Suprapubic skin (tissue), 4 donors: ENCODE data around the gene SLK. TPM values are rescaled to one million over a fixed set of nuclear protein-coding genes. Genes with fewer than 3 reads are reported as not detected.

Source experiments
- DNase-seq, 2 donors: peaks; one replicate each; pipeline ENCODE4 v3.0.0-alpha.2; 2019; ENCODE audit warnings: low spot score in 2 of 2
- H3K27ac ChIP-seq: fragments of 200-600 bp; sonication (generic); one replicate; pipeline ENCODE4 v1.5.1; 2019
- H3K27me3 ChIP-seq: fragments of 200-600 bp; sonication (generic); one replicate; pipeline ENCODE4 v1.5.1; 2019
- H3K36me3 ChIP-seq: fragments of 200-600 bp; sonication (generic); one replicate; pipeline ENCODE4 v1.5.1; 2019
- H3K4me1 ChIP-seq: fragments of 200-600 bp; sonication (generic); one replicate; pipeline ENCODE4 v1.5.1; 2019
- H3K4me3 ChIP-seq: fragments of 200-600 bp; sonication (generic); one replicate; pipeline ENCODE4 v1.5.1; 2019; ENCODE audit warnings: mild to moderate bottlenecking
- H3K9me3 ChIP-seq: fragments of 200-600 bp; sonication (generic); one replicate; pipeline ENCODE4 v1.5.1; 2019
- EP300 ChIP-seq: sonication (generic); formaldehyde crosslinking; IDR thresholded peaks from one replicate; pipeline ENCODE4 v1.6.1; 2017; ENCODE audit warnings: antibody characterized with exemption
- POLR2A ChIP-seq, 2 donors: fragments of 450-650 bp; IDR thresholded peaks; one replicate each; pipeline ENCODE4 v1.6.1; 2017; ENCODE audit warnings: antibody characterized with exemption in 2 of 2, mild to moderate bottlenecking in 2 of 2, moderate library complexity in 2 of 2
- POLR2AphosphoS5 ChIP-seq, 3 donors: sonication (generic); formaldehyde crosslinking; IDR thresholded peaks; one replicate each; pipeline ENCODE4 v1.6.1; 2017; ENCODE audit warnings: antibody characterized with exemption in 3 of 3
- WGBS: methylation state at CpG from one replicate; pipeline ENCODE4 v1.1.5; 2018; 5-methylcytosine and 5-hydroxymethylcytosine counted together
- total RNA-seq, 4 donors: library from RNA; depleted of rRNA; stranded (reverse); fragments of >200 nt; gene quantifications; one replicate each; pipeline ENCODE4 v1.1.0, GENCODE V29; 2016
- TF ChIP-seq, protein P1 (sequence below), 2 donors: fragments of 200-600 bp in 1 of 2; fragments of 450-650 bp in 1 of 2; sonication (generic) in 1 of 2; IDR thresholded peaks; one replicate each; pipeline ENCODE4 v1.5.1; 2016 to 2019; ENCODE audit warnings: antibody characterized with exemption in 2 of 2, mild to moderate bottlenecking in 1 of 2, moderate library complexity in 1 of 2

The SLK gene
- total RNA-seq, 4 donors from 2014 or later, result 38.1 to 81.4 (median 56.3) TPM

DNA sequence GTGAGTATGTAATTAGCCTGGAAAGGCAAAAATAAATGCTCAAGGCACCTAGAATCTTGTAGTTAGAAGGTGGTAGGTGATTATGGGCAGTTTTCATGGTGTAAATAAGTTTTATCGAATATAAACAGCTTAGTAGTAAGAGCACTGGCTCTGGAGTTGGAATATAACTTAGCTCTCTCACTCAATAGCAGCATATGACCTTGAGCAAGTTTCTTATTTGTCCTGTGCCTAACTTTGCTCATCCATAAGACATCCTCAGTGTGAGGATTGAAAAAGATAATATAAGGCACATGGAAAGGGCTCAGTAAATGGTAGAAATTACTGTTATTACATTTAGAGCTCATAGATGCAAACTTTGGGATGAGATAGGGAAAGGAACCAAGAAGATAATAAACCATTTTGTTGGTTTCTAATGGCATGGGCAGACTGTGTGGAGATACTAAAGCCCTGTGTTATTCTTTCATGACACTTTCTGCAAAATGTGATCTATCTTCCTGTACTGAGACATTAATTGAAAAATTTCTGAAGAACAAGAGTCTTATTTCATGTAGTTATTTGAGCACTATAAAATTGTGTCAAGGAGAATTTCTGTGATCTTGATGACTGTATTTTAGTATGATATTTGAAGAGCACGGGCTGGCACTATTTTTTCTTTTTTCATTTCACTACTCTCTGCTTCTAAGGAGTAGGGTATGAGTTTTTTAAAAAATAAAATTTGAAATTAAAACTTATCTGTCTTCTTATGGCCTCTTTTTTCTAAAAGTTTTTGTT, 3.1 kb downstream of the SLK start:
- Histone ChIP-seq H3K27me3 (no peaks in the 10 kb centered on the region), H3K27ac (peak overlapping the region; percentile 28), H3K36me3 (no peaks in the 10 kb centered on the region), H3K4me3 (peak overlapping the region; percentile 97), H3K9me3 (no peaks in the 10 kb centered on the region), H3K4me1 (peaks cover 52% of the 10 kb centered on the region)
- TF ChIP-seq POLR2AphosphoS5 (IDR thresholded peaks at IDR 0.05) (no peak), POLR2A (IDR thresholded peaks at IDR 0.05) (no peak), EP300 (no peak)
- TF ChIP-seq, protein P1, sequence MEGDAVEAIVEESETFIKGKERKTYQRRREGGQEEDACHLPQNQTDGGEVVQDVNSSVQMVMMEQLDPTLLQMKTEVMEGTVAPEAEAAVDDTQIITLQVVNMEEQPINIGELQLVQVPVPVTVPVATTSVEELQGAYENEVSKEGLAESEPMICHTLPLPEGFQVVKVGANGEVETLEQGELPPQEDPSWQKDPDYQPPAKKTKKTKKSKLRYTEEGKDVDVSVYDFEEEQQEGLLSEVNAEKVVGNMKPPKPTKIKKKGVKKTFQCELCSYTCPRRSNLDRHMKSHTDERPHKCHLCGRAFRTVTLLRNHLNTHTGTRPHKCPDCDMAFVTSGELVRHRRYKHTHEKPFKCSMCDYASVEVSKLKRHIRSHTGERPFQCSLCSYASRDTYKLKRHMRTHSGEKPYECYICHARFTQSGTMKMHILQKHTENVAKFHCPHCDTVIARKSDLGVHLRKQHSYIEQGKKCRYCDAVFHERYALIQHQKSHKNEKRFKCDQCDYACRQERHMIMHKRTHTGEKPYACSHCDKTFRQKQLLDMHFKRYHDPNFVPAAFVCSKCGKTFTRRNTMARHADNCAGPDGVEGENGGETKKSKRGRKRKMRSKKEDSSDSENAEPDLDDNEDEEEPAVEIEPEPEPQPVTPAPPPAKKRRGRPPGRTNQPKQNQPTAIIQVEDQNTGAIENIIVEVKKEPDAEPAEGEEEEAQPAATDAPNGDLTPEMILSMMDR (IDR thresholded peaks at IDR 0.05), result no peak
- DNase-seq, result no peak
- WGBS, result 23% methylated on average over 2 of the region's 2 CpGs

DNA sequence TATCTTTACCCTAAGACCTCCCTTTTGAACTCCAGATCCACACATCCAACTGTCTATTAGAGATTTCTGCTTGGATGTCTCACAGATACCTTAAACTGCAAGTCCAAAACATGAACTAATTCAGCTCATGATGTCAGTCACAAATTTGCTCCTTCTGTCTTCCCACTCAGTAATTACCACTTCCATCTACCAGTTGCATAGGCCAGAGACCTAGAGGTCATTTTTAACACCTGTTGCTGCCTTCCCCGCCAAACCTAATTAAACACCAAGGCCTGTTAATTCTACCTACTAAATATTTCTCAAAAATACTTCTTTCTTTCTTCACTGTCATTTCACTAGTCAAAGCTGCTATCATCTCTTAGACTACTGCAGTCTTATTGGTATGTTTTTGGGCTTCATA, 8.2 kb downstream of the SLK start:
- H3K9me3 ChIP-seq, result no peaks in the 10 kb centered on the region
- H3K4me3 ChIP-seq, result no peak overlapping the region
- no peak for DNase-seq
- TF ChIP-seq POLR2AphosphoS5 (IDR thresholded peaks at IDR 0.05) (no peak), EP300 (no peak), POLR2A (IDR thresholded peaks at IDR 0.05) (no peak)
- TF ChIP-seq, protein P1 (IDR thresholded peaks at IDR 0.05), result no peak
- no peaks in the 10 kb centered on the region for H3K27me3 ChIP-seq
- H3K27ac ChIP-seq, result no peak overlapping the region
- peaks cover 44% of the 10 kb centered on the region for H3K4me1 ChIP-seq
- no peaks in the 10 kb centered on the region for H3K36me3 ChIP-seq
- 92% methylated on average over 1 of the region's 1 CpG for WGBS

DNA sequence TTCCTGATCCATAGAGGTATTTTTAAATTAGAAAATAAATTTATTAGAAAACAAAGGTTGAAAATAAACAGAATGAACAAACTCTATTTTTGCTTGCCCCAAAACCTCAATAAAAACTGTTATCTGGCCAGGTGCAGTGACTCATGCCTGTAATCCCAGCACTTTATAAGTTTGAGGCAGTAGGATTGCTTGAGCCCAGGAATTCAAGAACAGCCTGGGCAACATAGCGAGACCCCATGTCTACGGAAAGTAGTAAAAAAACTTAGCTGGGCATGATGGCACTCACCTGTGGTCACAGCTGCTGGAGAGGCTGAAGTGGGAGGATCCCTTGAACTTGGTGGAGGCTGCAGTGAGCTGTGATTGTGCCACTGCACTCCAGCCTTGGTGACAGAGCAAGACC, 10.3 kb downstream of the SLK start:
- H3K4me3 ChIP-seq, result no peak overlapping the region
- H3K27me3 ChIP-seq, result no peaks in the 10 kb centered on the region
- WGBS, result 82% methylated on average over 2 of the region's 2 CpGs
- DNase-seq, result no peak
- no peak overlapping the region for H3K27ac ChIP-seq
- peaks cover 24% of the 10 kb centered on the region for H3K4me1 ChIP-seq
- H3K36me3 ChIP-seq, result no peaks in the 10 kb centered on the region
- H3K9me3 ChIP-seq, result no peaks in the 10 kb centered on the region
- TF ChIP-seq, protein P1 (IDR thresholded peaks at IDR 0.05), result no peak
- TF ChIP-seq POLR2AphosphoS5 (IDR thresholded peaks at IDR 0.05), result no peak
- no peak for TF ChIP-seq POLR2A (IDR thresholded peaks at IDR 0.05)
- no peak for TF ChIP-seq EP300

DNA sequence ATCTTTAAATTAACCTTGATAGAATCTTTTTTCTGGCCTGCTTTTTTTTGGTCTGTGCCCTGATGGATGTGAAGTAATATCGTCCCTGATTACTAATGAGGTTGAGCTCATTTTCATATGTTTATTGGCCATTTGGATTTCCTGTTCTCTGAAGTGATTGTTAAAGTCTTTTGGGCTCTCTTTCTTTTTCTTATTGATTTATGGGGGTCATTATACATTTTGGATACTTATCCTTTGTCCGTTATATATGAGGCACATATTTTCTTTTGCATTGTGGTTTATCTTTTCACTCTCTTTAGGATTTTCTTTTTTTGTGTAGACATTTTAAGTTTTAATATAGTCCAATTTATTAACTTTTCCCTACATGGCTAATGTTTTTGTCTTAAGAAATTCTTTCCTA, 12.6 kb downstream of the SLK start:
- no peaks in the 10 kb centered on the region for H3K9me3 ChIP-seq
- peaks cover 32% of the 10 kb centered on the region for H3K4me1 ChIP-seq
- no peak overlapping the region for H3K27ac ChIP-seq
- TF ChIP-seq POLR2A (IDR thresholded peaks at IDR 0.05) (no peak), POLR2AphosphoS5 (IDR thresholded peaks at IDR 0.05) (no peak)
- TF ChIP-seq, protein P1 (IDR thresholded peaks at IDR 0.05), result no peak
- no peak for DNase-seq
- H3K27me3 ChIP-seq, result no peaks in the 10 kb centered on the region
- no peak overlapping the region for H3K4me3 ChIP-seq
- WGBS, result 53% methylated on average over 2 of the region's 2 CpGs
- no peaks in the 10 kb centered on the region for H3K36me3 ChIP-seq

DNA sequence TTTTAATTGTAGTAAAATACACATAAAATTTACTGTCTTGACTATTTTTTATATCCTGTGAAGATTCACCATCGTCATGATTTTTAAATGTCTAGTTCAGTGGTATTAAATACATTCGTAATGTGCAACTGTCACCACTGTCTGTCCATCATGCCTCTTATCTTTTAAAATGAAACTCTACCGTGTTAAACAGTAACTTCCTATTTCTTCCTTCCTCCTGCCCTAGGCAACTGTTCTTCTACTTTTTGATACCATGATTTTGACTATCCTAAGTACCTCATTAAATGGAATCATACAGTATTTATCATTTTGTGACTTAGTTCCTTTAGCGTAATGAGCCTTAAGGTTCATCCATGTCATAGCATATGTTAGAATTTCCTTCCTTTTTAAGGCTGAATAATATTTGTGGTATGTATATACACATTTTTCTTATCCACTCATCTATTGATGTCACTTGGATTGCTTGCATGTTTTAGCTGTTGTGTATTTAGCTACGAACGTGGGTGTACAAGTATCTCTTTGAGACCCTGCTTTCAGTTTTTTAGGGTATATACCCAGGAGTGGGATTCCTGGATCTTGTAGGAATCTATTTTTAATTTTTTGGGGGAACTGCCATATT, 13.5 kb downstream of the SLK start:
- H3K27me3 ChIP-seq, result no peaks in the 10 kb centered on the region
- H3K36me3 ChIP-seq, result no peaks in the 10 kb centered on the region
- H3K4me1 ChIP-seq, result peaks cover 33% of the 10 kb centered on the region
- 81% methylated on average over 6 of the region's 6 CpGs for WGBS
- no peak overlapping the region for H3K4me3 ChIP-seq
- no peak overlapping the region for H3K27ac ChIP-seq
- H3K9me3 ChIP-seq, result no peaks in the 10 kb centered on the region
- DNase-seq, result no peak
- no peak for TF ChIP-seq EP300
- TF ChIP-seq, protein P1 (IDR thresholded peaks at IDR 0.05), result no peak
